Heart left ventricle (tissue), 16 donors: ENCODE results near the gene CSTPP1. TPM values are rescaled to one million over a fixed set of nuclear protein-coding genes. Genes with fewer than 3 reads are reported as not detected.
A peak's percentile ranks its signal among the peaks of the same experiment; 100 is the strongest.

ENCODE experiments used
- ATAC-seq, 4 donors: fragments of 200-7000 bp; cut with Tn5 transposase; one replicate each; pipeline ENCODE4 v1.9.1; 2020 to 2022; ENCODE audit warnings: moderate library complexity in 4 of 4, mild to moderate bottlenecking in 3 of 4, moderate number of reproducible peaks in 1 of 4
- DNase-seq, 5 donors: peaks; one replicate each; pipeline ENCODE4 v3.0.0-alpha.2; 2020
- H3K27ac ChIP-seq, 12 donors: fragments of 200-600 bp; sonication (generic) in 4 of 12; one replicate each; pipeline versions ENCODE4 v1.5.0 to v1.8.0; 2016 to 2022; ENCODE audit warnings: mild to moderate bottlenecking in 2 of 12
- H3K27me3 ChIP-seq, 9 donors: fragments of 200-600 bp; sonication (generic) in 2 of 9; one replicate each; pipeline versions ENCODE4 v1.5.1 to v1.8.0; 2016 to 2022; ENCODE audit warnings: mild to moderate bottlenecking in 3 of 9
- H3K36me3 ChIP-seq, 9 donors: fragments of 200-600 bp; sonication (generic) in 2 of 9; one replicate each; pipeline versions ENCODE4 v1.5.0 to v1.8.0; 2018 to 2022; ENCODE audit warnings: mild to moderate bottlenecking in 2 of 9
- H3K4me1 ChIP-seq, 12 donors: fragments of 200-600 bp; sonication (generic) in 4 of 12; one replicate each; pipeline versions ENCODE4 v1.5.0 to v1.8.0; 2016 to 2022; ENCODE audit warnings: mild to moderate bottlenecking in 3 of 12
- H3K4me3 ChIP-seq, 12 donors: fragments of 200-600 bp; sonication (generic) in 4 of 12; one replicate each; pipeline versions ENCODE4 v1.5.0 to v1.8.0; 2017 to 2022; ENCODE audit warnings: mild to moderate bottlenecking in 9 of 12, moderate library complexity in 4 of 12
- H3K9me3 ChIP-seq, 12 donors: fragments of 200-600 bp; sonication (generic) in 4 of 12; one replicate each; pipeline versions ENCODE4 v1.5.0 to v1.8.0; 2016 to 2022; ENCODE audit warnings: mild to moderate bottlenecking in 1 of 12
- CTCF ChIP-seq, 12 donors: fragments of 200-600 bp; sonication (generic) in 4 of 12; IDR thresholded peaks; one replicate each; pipeline versions ENCODE4 v1.5.0 to v1.8.0; 2018 to 2022; ENCODE audit warnings: antibody characterized with exemption in 12 of 12, mild to moderate bottlenecking in 5 of 12
- POLR2A ChIP-seq, 2 donors: fragments of 450-650 bp; IDR thresholded peaks; one replicate each; pipeline ENCODE4 v1.6.1; 2017; ENCODE audit warnings: antibody characterized with exemption in 2 of 2, mild to moderate bottlenecking in 2 of 2, moderate library complexity in 2 of 2
- WGBS, 4 donors: extraction: QIAGEN DNeasy Blood & Tissue Kit in 2 of 4; methylation state at CpG; one replicate each; pipeline versions ENCODE4 v1.1.5 to v1.1.7; 2013 to 2018; 5-methylcytosine and 5-hydroxymethylcytosine counted together
- intact Hi-C, 10 donors: fragments of 100-400 bp; cut with DNase I; formaldehyde crosslinking; loops; one replicate each; pipeline versions ENCODE4 v1.11.1 to v1.14.2; 2022
- polyA plus RNA-seq, 2 donors: library from polyadenylated mRNA; stranded (reverse); fragments of 200-250 nt; gene quantifications; one replicate each; pipeline ENCODE4 v1.2.3, GENCODE V29; 2013
- total RNA-seq, 9 donors: library from RNA; depleted of rRNA in 2 of 9; stranded (reverse); fragments of >200 nt in 2 of 9; fragmentation: NEBNext Ultra II Directional in 3 of 9; extraction: Animal tissue kit (Norgen Biotek cat#: 25700) in 3 of 9; gene quantifications; one replicate each; pipeline versions ENCODE4 v1.1.0 to v1.2.4, GENCODE V29; 2016 to 2023
- donor health status: ischemic (EF 13 %, LVEDD 7.1; RV severe dilation, severe dysfunction).
- donor health status: healthy with polysubstance abuse.
- donor health status: DM: no; HTN: yes; CAD: no.
- donor health status: DM: no; HTN: no; CAD: no.
- donor health status: ischemic (EF 25% LVEDD 6.9; RV normal size, moderate dysfunction).
- donor health status: ischemic (EF 25% LVEDD 5.7; RV mildly dilated, moderate dysfunction).
- donor health status: healthy.
- donor health status: DM: yes; HTN: yes; CAD: no.
- donor health status: ischemic (EF 35%, LVEDD 5.7; RV mildly dilated, moderate dysfunction).
- donor health status: nonischemic (EF 11% LVEDD 7.7; RV severe dilation, severe dysfunction).
- donor health status: DM: yes; HTN: yes; CAD: no.
- donor health status: PGD.
- donor health status: ischemic (EF 29% LVEDD 5.4; RV normal size, mild dysfunction).
- donor health status: nonischemic (EF 23%, LVEDD 6.1; RV moderate dilation, normal function).

Gene CSTPP1
- total and polyA plus RNA-seq, 11 donors: 9.9 to 33.4 (median 14.7) TPM

GRCh38 chr11:47067401-47067800, 130.8 kb downstream of the CSTPP1 start:
- no peaks in the 10 kb centered on the region for H3K36me3 ChIP-seq
- no peak for DNase-seq
- ATAC-seq: no peak
- no peaks in the 10 kb centered on the region for H3K9me3 ChIP-seq
- no peaks in the 10 kb centered on the region for H3K27me3 ChIP-seq
- no peak overlapping the region for H3K27ac ChIP-seq
- peaks cover 0 to 13% (median 7%) of the 10 kb centered on the region in 12 donors for H3K4me1 ChIP-seq
- no peak for TF ChIP-seq POLR2A (IDR thresholded peaks at IDR 0.05)
- no peak for TF ChIP-seq CTCF (IDR thresholded peaks at IDR 0.05)
- intact Hi-C loops: no loop called here
- 93 to 96% (median 95%) methylated on average over 4 of the region's 4 CpGs for WGBS, 4 donors
- no peak overlapping the region for H3K4me3 ChIP-seq

GRCh38 chr11:47070769-47071168, 134.2 kb downstream of the CSTPP1 start:
- Histone ChIP-seq H3K36me3 (no peaks in the 10 kb centered on the region), H3K27me3 (no peaks in the 10 kb centered on the region), H3K4me1 (peaks cover 0 to 13% (median 7%) of the 10 kb centered on the region in 12 donors), H3K27ac (no peak overlapping the region), H3K4me3 (no peak overlapping the region), H3K9me3 (no peaks in the 10 kb centered on the region)
- no peak for TF ChIP-seq POLR2A (IDR thresholded peaks at IDR 0.05)
- no peak for TF ChIP-seq CTCF (IDR thresholded peaks at IDR 0.05)
- DNase-seq (no peak), ATAC-seq (no peak)
- WGBS, 4 donors: 87 to 93% (median 87%) methylated on average over 1 of the region's 1 CpG
- intact Hi-C loops: loop anchor here in 1 of 10 donors (10.0 kb wide), 1 partner anchor 64 kb away; no protein-coding TSS in a partner anchor

- TF ChIP-seq CTCF (IDR thresholded peaks at IDR 0.05) (no peak), POLR2A (IDR thresholded peaks at IDR 0.05) (no peak)
- no peak for DNase-seq
- Histone ChIP-seq H3K36me3 (no peaks in the 10 kb centered on the region), H3K27me3 (no peaks in the 10 kb centered on the region), H3K27ac (no peak overlapping the region), H3K9me3 (no peaks in the 10 kb centered on the region), H3K4me3 (no peak overlapping the region), H3K4me1 (peaks cover 0 to 13% (median 7%) of the 10 kb centered on the region in 12 donors)
- ATAC-seq: no peak
- 60 to 67% (median 64%) methylated on average over 3 of the region's 3 CpGs for WGBS, 4 donors
- intact Hi-C loops: loop anchor here in 1 of 10 donors (10.0 kb wide), 1 partner anchor 63 kb away; no protein-coding TSS in a partner anchor
Observed at GRCh38 chr11:47071341-47071740, 134.8 kb downstream of the CSTPP1 start.

- Histone ChIP-seq H3K36me3 (no peaks in the 10 kb centered on the region), H3K9me3 (no peaks in the 10 kb centered on the region), H3K4me1 (peaks cover 0 to 13% (median 7%) of the 10 kb centered on the region in 12 donors), H3K27ac (peak overlapping the region in 1 of 12 donors; percentile 11), H3K4me3 (no peak overlapping the region), H3K27me3 (no peaks in the 10 kb centered on the region)
- intact Hi-C loops: loop anchor here in 1 of 10 donors (10.0 kb wide), 1 partner anchor 63 kb away; no protein-coding TSS in a partner anchor
- TF ChIP-seq CTCF (IDR thresholded peaks at IDR 0.05) (no peak), POLR2A (IDR thresholded peaks at IDR 0.05) (no peak)
- DNase-seq (peak in 1 of 5 donors; percentile 47), ATAC-seq (peak; percentile 33 to 69 (median 57))
- WGBS, 4 donors: 40 to 60% (median 52%) methylated on average over 2 of the region's 2 CpGs
Observed at GRCh38 chr11:47071791-47072261, 135.3 kb downstream of the CSTPP1 start.
